Cerebellar nuclear complex (tissue), 1 donor: ENCODE measurements around the gene RAPGEFL1.
"Not testable (repeated sequence)": the region's sequence is repeated elsewhere in the genome, so short reads cannot be mapped to it uniquely, and the experiment has no call there.

Source experiments
- DNase-seq, 2 experiments: peaks; one replicate each; lab custom pipeline; 2025; lab: John Stamatoyannopoulos, UW

The RAPGEFL1 gene

GRCh38 chr17:40177275-40177874 is at the start of gene RAPGEFL1:
RAPGEFL1 (plus strand) TSS chr17:40177470; CDS start chr17:40177862, 392 bp downstream.
- DNase-seq: no peak

GRCh38 chr17:40129498-40129897 is 47.8 kb upstream of the RAPGEFL1 start:
- DNase-seq: no peak

- DNase-seq: no peak
Observed at GRCh38 chr17:40130352-40131042, 46.8 kb upstream of the RAPGEFL1 start.

GRCh38 chr17:40134184-40134583 is 43.1 kb upstream of the RAPGEFL1 start:
- DNase-seq: no peak

- DNase-seq: no peak
Observed at GRCh38 chr17:40135817-40136216, 41.5 kb upstream of the RAPGEFL1 start.

- DNase-seq: no peak
Observed at GRCh38 chr17:40139566-40140058, 37.7 kb upstream of the RAPGEFL1 start.

- DNase-seq: not testable (repeated sequence)
Observed at GRCh38 chr17:40143166-40143565, 34.1 kb upstream of the RAPGEFL1 start.

- no peak for DNase-seq
Observed at GRCh38 chr17:40145476-40145875, 31.8 kb upstream of the RAPGEFL1 start.

- no peak for DNase-seq
Observed at GRCh38 chr17:40148527-40148926, 28.7 kb upstream of the RAPGEFL1 start.

- no peak for DNase-seq
Observed at GRCh38 chr17:40150276-40150675, 27.0 kb upstream of the RAPGEFL1 start.

- no peak for DNase-seq
Observed at GRCh38 chr17:40151414-40151963, 25.8 kb upstream of the RAPGEFL1 start.

- DNase-seq: no peak
Observed at GRCh38 chr17:40153603-40154236, 23.6 kb upstream of the RAPGEFL1 start.

GRCh38 chr17:40157973-40158372 is 19.3 kb upstream of the RAPGEFL1 start:
- DNase-seq: no peak

GRCh38 chr17:40158438-40159013 is 18.7 kb upstream of the RAPGEFL1 start:
- DNase-seq: no peak

- DNase-seq: no peak
Observed at GRCh38 chr17:40159456-40159855, 17.8 kb upstream of the RAPGEFL1 start.

- DNase-seq: no peak
Observed at GRCh38 chr17:40167685-40168261, 9.5 kb upstream of the RAPGEFL1 start.

- DNase-seq: no peak
Observed at GRCh38 chr17:40168262-40168832, 8.9 kb upstream of the RAPGEFL1 start.

- no peak for DNase-seq
Observed at GRCh38 chr17:40170325-40170724, 6.9 kb upstream of the RAPGEFL1 start.

GRCh38 chr17:40171750-40172149 is 5.5 kb upstream of the RAPGEFL1 start:
- DNase-seq: no peak

- no peak for DNase-seq
Observed at GRCh38 chr17:40173091-40173777, 4.0 kb upstream of the RAPGEFL1 start.

GRCh38 chr17:40173778-40174135 is 3.5 kb upstream of the RAPGEFL1 start:
- no peak for DNase-seq
